BJ (cell line): ENCODE results near the gene BORCS5. TPM values are rescaled to one million over a fixed set of nuclear protein-coding genes. Genes with fewer than 3 reads are reported as not detected.
A peak's percentile ranks its signal among the peaks of the same experiment; 100 is the strongest.
"Not testable (repeated sequence)": the region's sequence is repeated elsewhere in the genome, so short reads cannot be mapped to it uniquely, and the experiment has no call there.

Experiments
- CTCF ChIA-PET: fragments of 350-600 bp; formaldehyde crosslinking; extraction: SDS; loops from one replicate; lab custom pipeline; 2021; ENCODE audit warnings: antibody characterized with exemption, inconsistent platforms; lab: Yijun Ruan, JAX
- POLR2A ChIA-PET: fragments of 300-600 bp; sonication (Branson Sonifier 250); formaldehyde crosslinking; extraction: SDS; loops from one replicate; lab custom pipeline; 2021; ENCODE audit warnings: antibody characterized with exemption; lab: Charles Lee
- DNase-seq: peaks from one replicate; pipeline ENCODE4 v3.0.0-alpha.2; 2011; ENCODE audit warnings: low read depth
- H3K27me3 ChIP-seq: 2 replicates; pipeline ENCODE4 v1.6.0; 2011; ENCODE audit warnings: low read length; ENCODE audit not compliant: control insufficient read depth, insufficient read depth
- H3K36me3 ChIP-seq: 2 replicates; pipeline ENCODE4 v1.5.1; 2011; ENCODE audit warnings: low read length; ENCODE audit not compliant: control insufficient read depth, insufficient read depth
- H3K4me3 ChIP-seq: 2 replicates; pipeline ENCODE4 v1.5.1; 2011; ENCODE audit warnings: low read depth, mild to moderate bottlenecking, control low read depth, low read length
- polyA minus RNA-seq: library from RNA; depleted of rRNA, polyadenylated mRNA; stranded (reverse); fragments of >200 nt; gene quantifications from 2 replicates; pipeline ENCODE4 v1.2.3, GENCODE V29; 2011; rRNA and poly(A)+ RNA removed
- polyA plus RNA-seq: library from polyadenylated mRNA; depleted of rRNA; stranded (reverse); fragments of >200 nt; gene quantifications from 2 replicates; pipeline ENCODE4 v1.2.3, GENCODE V29; 2011; rRNA removed
- TF ChIP-seq, protein P1 (sequence below): IDR thresholded peaks from 2 replicates; pipeline ENCODE4 v1.5.1; 2011; ENCODE audit warnings: low read depth, mild to moderate bottlenecking, control low read depth, inconsistent platforms, low read length, moderate library complexity; ENCODE audit not compliant: insufficient read depth

BORCS5 gene
- polyA plus RNA-seq (11.9 and 12.5 TPM in 2 replicates), polyA minus RNA-seq (10.7 and 16.3 TPM in 2 replicates)

DNA sequence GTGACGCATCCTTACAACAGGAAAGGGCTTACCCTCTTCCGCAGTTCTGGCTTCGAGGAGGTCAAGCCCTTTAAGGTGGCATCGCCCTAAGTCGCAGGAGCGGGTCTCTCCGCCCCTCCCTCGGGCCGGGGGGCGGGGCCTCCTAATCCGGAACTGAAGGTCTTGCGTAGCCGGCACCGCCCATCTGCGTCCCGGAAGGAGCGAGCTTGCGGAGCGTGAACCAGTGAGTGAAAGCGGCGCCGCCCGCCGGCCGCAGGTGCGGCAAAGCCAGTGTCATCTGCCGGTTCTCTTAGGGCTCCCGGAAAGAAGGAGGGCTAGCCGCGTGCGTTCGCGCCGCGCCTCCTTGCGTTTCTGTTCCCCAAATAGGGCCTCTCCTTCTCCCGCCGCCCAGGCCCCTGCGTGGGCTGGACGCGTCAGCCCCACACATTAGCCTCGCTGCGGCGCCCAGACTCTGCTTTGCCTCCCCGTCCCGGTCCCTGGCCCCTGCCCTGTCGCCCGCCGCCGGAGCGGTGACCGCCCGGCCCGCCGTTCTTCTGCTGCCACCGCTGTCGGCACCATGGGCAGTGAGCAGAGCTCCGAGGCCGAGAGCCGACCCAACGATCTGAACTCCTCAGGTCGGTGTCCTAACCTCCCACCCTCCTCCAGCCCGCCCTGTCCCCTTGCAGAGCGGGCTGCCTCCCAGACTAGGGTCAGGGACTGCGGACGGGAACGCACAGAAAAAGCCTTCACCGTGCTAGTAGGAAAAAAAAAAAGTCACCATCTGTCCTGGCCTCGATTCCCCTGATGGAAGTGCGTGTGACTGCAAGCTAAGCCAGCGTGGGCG lies at the start of gene BORCS5:
Gene BORCS5, plus strand, starts transcription at position 183 of the 823 bp plus-strand sequence. Its CDS starts 374 bp downstream, at position 557.
- Histone ChIP-seq H3K36me3 (no peaks in the 10 kb centered on the region), H3K27me3 (no peaks in the 10 kb centered on the region), H3K4me3 (peak within 1 kb of the TSS; percentile 67)
- DNase-seq: peak; percentile 63
- CTCF ChIA-PET: interaction anchor here (0.7 to 2.7 kb wide), 10 partner anchors 9 to 702 kb away, joined by 3 to 7 read pairs (median 4); no protein-coding TSS in a partner anchor
- POLR2A ChIA-PET: interaction anchor here (0.6 to 0.7 kb wide), 2 partner anchors 319 to 363 kb away, joined by 3 to 14 read pairs; no protein-coding TSS in a partner anchor
- TF ChIP-seq, protein P1, sequence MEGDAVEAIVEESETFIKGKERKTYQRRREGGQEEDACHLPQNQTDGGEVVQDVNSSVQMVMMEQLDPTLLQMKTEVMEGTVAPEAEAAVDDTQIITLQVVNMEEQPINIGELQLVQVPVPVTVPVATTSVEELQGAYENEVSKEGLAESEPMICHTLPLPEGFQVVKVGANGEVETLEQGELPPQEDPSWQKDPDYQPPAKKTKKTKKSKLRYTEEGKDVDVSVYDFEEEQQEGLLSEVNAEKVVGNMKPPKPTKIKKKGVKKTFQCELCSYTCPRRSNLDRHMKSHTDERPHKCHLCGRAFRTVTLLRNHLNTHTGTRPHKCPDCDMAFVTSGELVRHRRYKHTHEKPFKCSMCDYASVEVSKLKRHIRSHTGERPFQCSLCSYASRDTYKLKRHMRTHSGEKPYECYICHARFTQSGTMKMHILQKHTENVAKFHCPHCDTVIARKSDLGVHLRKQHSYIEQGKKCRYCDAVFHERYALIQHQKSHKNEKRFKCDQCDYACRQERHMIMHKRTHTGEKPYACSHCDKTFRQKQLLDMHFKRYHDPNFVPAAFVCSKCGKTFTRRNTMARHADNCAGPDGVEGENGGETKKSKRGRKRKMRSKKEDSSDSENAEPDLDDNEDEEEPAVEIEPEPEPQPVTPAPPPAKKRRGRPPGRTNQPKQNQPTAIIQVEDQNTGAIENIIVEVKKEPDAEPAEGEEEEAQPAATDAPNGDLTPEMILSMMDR: peak; percentile 39

DNA sequence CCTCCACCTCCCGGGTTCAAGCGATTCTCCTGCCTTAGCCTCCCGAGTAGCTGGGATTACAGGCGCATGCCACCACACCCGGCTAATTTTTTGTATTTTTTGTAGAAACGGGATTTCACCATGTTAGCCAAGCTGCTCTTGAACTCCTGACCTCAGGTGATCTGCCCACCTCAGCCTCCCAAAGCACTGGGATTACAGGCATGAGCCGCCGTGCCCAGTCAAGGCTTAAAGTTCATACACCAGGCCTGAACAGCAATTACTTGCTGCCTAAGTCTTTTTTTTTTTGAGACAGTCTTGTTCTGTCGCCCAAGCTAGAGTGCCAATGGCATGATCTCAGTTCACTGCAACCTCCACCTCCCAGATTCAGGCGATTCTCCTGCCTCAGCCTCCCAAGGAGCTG lies 46.2 kb upstream of the BORCS5 start:
- POLR2A ChIA-PET, CTCF ChIA-PET, H3K4me3 ChIP-seq, H3K27me3 ChIP-seq, DNase-seq, H3K36me3 ChIP-seq: not testable (repeated sequence)

DNA sequence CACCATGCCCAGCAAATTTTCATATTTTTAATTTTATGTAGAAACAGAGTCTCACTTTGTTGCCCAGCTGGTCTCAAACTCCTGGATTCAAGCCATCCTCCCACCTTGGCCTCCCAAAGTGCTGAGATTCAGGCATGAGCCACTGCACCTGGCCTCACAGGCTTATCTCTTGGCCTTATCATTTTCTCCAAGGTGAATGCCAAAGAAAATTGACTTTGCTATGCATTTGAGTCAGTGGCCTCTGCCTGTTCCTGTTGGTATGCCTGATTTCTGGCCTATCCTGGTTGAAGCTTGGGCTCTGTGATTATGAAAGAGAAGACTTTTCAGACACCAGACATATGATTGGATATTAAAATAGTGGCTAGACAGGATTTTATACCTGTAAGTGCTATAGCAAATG lies 41.0 kb upstream of the BORCS5 start:
- Histone ChIP-seq H3K4me3 (no peak overlapping the region), H3K36me3 (no peaks in the 10 kb centered on the region), H3K27me3 (no peaks in the 10 kb centered on the region)
- TF ChIP-seq, protein P1: no peak
- DNase-seq: no peak
- ChIA-PET CTCF (interaction anchor here (1.3 kb wide), 1 partner anchor 10 kb away, joined by 4 read pairs; no protein-coding TSS in a partner anchor), POLR2A (no interaction called here)

DNA sequence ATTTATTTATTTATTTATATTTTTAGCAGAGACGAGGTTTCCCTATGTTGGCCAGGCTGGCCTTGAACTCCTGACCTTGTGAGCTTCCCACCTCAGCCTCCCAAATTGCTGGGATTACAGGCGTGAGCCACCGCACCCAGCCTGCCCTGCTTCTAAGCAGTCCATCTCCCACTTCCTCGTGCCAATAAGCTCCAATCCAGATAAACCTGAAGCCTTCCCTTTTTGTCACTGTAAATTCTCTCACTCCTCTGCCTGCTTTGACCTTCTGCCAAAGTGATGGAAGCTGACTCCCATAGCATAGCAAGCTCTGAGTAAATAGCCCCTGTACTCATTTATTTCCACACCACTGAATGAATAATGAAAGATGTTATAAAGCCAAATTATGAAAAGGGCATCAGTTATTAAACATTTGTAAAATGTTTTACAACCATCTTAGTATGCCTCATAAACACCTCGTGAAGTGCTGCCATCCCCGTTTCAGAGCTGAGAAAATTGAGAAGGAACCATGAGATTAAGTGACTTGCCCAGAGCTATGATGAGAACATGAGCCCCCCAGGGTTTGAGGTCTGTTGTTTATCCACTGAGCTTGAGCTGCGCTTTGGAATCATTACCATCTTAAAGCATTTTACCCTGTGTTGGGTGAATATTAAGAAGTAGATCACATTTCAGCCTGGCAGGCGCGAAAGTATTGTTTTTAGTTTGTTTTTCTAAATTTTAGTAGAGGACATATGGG lies 37.3 kb upstream of the BORCS5 start:
- Histone ChIP-seq H3K36me3 (no peaks in the 10 kb centered on the region), H3K4me3 (peak overlapping the region; percentile 7; the same call in 1 of the 2 replicates), H3K27me3 (no peaks in the 10 kb centered on the region)
- POLR2A ChIA-PET: no interaction called here
- no peak for DNase-seq
- TF ChIP-seq, protein P1: no peak
- CTCF ChIA-PET: interaction anchor here (0.6 to 2.9 kb wide), 3 partner anchors 8 to 285 kb away, joined by 3 to 13 read pairs (median 3); no protein-coding TSS in a partner anchor

DNA sequence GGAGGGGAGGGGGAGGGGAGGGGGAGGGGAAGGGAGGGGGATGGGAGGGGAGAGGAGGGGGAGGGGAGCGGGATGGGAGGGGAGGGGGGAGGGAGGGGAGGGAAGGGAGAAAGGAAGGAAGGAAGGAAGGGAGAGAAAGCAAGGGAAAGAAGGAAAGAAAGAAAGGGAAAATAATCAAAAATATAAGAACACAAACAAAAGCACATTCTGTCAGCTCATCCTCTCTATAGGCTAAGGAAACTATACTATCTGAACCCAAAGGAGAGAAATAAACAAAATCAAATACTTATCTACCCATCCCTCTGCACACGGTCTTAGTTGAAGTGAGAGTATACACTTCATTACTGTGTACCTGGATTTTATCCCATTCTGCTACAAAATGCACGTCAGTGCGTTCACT lies 33.8 kb upstream of the BORCS5 start:
- no peak for DNase-seq
- POLR2A ChIA-PET: no interaction called here
- Histone ChIP-seq H3K36me3 (no peaks in the 10 kb centered on the region), H3K27me3 (no peaks in the 10 kb centered on the region), H3K4me3 (no peak overlapping the region)
- CTCF ChIA-PET: interaction anchor here (1.0 kb wide), 1 partner anchor 11 kb away, joined by 3 read pairs; no protein-coding TSS in a partner anchor
- TF ChIP-seq, protein P1: no peak
